Stimulated activated CD8-positive, alpha-beta memory T cell treated with anti-CD3 and anti-CD28 coated beads, Interleukin-2, amount 100 ng/mL, for 48 hours (primary cell): ENCODE data around the gene NOL4.

Experiments
- DNase-seq, 2 donors: peaks; one replicate each; pipeline ENCODE4 v3.0.0-alpha.2; 2020; ENCODE audit warnings: low read depth in 2 of 2

Gene NOL4

GRCh38 chr18:34189656-34190435, 34.9 kb downstream of the NOL4 start:
- DNase-seq, result no peak
